GM23248 (cell line): ENCODE data around the gene SRRM1.

ENCODE experiments used
- EZH2 ChIP-seq: fragments of 200-600 bp; sonication (generic); IDR thresholded peaks from 2 replicates; pipeline ENCODE4 v1.6.1; 2018; ENCODE audit warnings: antibody characterized with exemption, mild to moderate bottlenecking; ENCODE audit not compliant: insufficient read depth, poor library complexity, severe bottlenecking
- EZH2phosphoT487 ChIP-seq: fragments of 200-600 bp; sonication (generic); IDR thresholded peaks from 2 replicates; pipeline ENCODE4 v1.6.1; 2018; ENCODE audit warnings: antibody characterized with exemption, moderate library complexity, mild to moderate bottlenecking, low read depth; ENCODE audit not compliant: insufficient read depth

GRCh38 chr1:24707687-24708086, 64.6 kb downstream of the SRRM1 start:
- TF ChIP-seq EZH2 (no peak), EZH2phosphoT487 (no peak)
